Breast epithelium (tissue), 4 donors: ENCODE data around the gene TNNC2. TPM values are rescaled to one million over a fixed set of nuclear protein-coding genes. Genes with fewer than 3 reads are reported as not detected.

Experiments
- DNase-seq, 2 donors: peaks; one replicate each; pipeline ENCODE4 v3.0.0-alpha.2; 2019; ENCODE audit warnings: low spot score in 2 of 2
- H3K27ac ChIP-seq, 2 donors: fragments of 200-600 bp; sonication (generic) in 1 of 2; one replicate each; pipeline ENCODE4 v1.5.1; 2016 to 2019; ENCODE audit warnings: mild to moderate bottlenecking in 1 of 2
- H3K27me3 ChIP-seq, 2 donors: fragments of 200-600 bp; sonication (generic) in 1 of 2; one replicate each; pipeline versions ENCODE4 v1.5.1 to v1.6.0; 2017 to 2019; ENCODE audit warnings: control low read depth in 1 of 2, mild to moderate bottlenecking in 1 of 2
- H3K36me3 ChIP-seq: fragments of 200-600 bp; one replicate; pipeline ENCODE4 v1.5.1; 2019
- H3K4me1 ChIP-seq, 2 donors: fragments of 200-600 bp; sonication (generic); one replicate each; pipeline ENCODE4 v1.5.1; 2016 to 2019; ENCODE audit warnings: control low read depth in 1 of 2
- H3K4me3 ChIP-seq, 3 donors: fragments of 200-600 bp; sonication (generic); 1 replicate in 2 of 3; 2 replicates in 1 of 3; pipeline ENCODE4 v1.5.1; 2016 to 2019; ENCODE audit warnings: mild to moderate bottlenecking in 3 of 3, moderate library complexity in 2 of 3
- H3K9me3 ChIP-seq, 2 donors: fragments of 200-600 bp; sonication (generic) in 1 of 2; one replicate each; pipeline ENCODE4 v1.5.1; 2016 to 2019; ENCODE audit warnings: control low read depth in 1 of 2
- CTCF ChIP-seq, 3 donors: fragments of 450-650 bp; IDR thresholded peaks; one replicate each; pipeline ENCODE4 v1.5.1; 2016 to 2017; ENCODE audit warnings: antibody characterized with exemption in 3 of 3, mild to moderate bottlenecking in 3 of 3, moderate library complexity in 3 of 3
- POLR2A ChIP-seq: fragments of 450-650 bp; IDR thresholded peaks from one replicate; pipeline ENCODE4 v1.6.1; 2016; ENCODE audit warnings: antibody characterized with exemption, mild to moderate bottlenecking, moderate library complexity
- POLR2AphosphoS5 ChIP-seq, 3 donors: sonication (generic); formaldehyde crosslinking; IDR thresholded peaks; one replicate each; pipeline ENCODE4 v1.6.1; 2017; ENCODE audit warnings: antibody characterized with exemption in 3 of 3
- intact Hi-C: fragments of 100-400 bp; cut with DNase I; formaldehyde crosslinking; loops from one replicate; pipeline ENCODE4 v1.15.1; 2023; ENCODE audit warnings: low total_unique reads
- total RNA-seq, 3 donors: library from RNA; depleted of rRNA; stranded (reverse); fragments of >200 nt; gene quantifications; one replicate each; pipeline ENCODE4 v1.1.0, GENCODE V29; 2016

Gene TNNC2
- total RNA-seq, 3 donors from 2014 or later, result 2.0 to 4.8 (median 2.6) TPM

- no peak for TF ChIP-seq POLR2AphosphoS5 (IDR thresholded peaks at IDR 0.05)
- TF ChIP-seq CTCF (IDR thresholded peaks at IDR 0.05), result no peak
- TF ChIP-seq POLR2A, result no peak
- Histone ChIP-seq H3K27ac (no peak overlapping the region), H3K9me3 (no peaks in the 10 kb centered on the region), H3K4me3 (no peak overlapping the region), H3K27me3 (no peaks in the 10 kb centered on the region), H3K4me1 (peaks cover 0 to 5% of the 10 kb centered on the region in 2 donors), H3K36me3 (no peaks in the 10 kb centered on the region)
- no peak for DNase-seq
- intact Hi-C loops, result no loop called here
These were observed 23.1 kb upstream of the TNNC2 start for GRCh38 chr20:45850238-45850637.

GRCh38 chr20:45848969-45849582 lies 22.0 kb upstream of the TNNC2 start:
- TF ChIP-seq CTCF (IDR thresholded peaks at IDR 0.05) (no peak), POLR2A (no peak), POLR2AphosphoS5 (IDR thresholded peaks at IDR 0.05) (no peak)
- Histone ChIP-seq H3K4me3 (no peak overlapping the region), H3K9me3 (no peaks in the 10 kb centered on the region), H3K27ac (no peak overlapping the region), H3K27me3 (no peaks in the 10 kb centered on the region), H3K36me3 (no peaks in the 10 kb centered on the region), H3K4me1 (no peaks in the 10 kb centered on the region)
- intact Hi-C loops, result no loop called here
- no peak for DNase-seq

GRCh38 chr20:45848421-45848820 lies 21.3 kb upstream of the TNNC2 start:
- Histone ChIP-seq H3K27ac (no peak overlapping the region), H3K4me1 (no peaks in the 10 kb centered on the region), H3K4me3 (no peak overlapping the region), H3K9me3 (no peaks in the 10 kb centered on the region), H3K36me3 (no peaks in the 10 kb centered on the region), H3K27me3 (no peaks in the 10 kb centered on the region)
- intact Hi-C loops, result no loop called here
- TF ChIP-seq POLR2A (no peak), CTCF (IDR thresholded peaks at IDR 0.05) (no peak), POLR2AphosphoS5 (IDR thresholded peaks at IDR 0.05) (no peak)
- no peak for DNase-seq

GRCh38 chr20:45845452-45845851 lies 18.3 kb upstream of the TNNC2 start:
- H3K36me3 ChIP-seq, result no peaks in the 10 kb centered on the region
- no peaks in the 10 kb centered on the region for H3K27me3 ChIP-seq
- no peaks in the 10 kb centered on the region for H3K9me3 ChIP-seq
- H3K4me1 ChIP-seq, result no peaks in the 10 kb centered on the region
- H3K4me3 ChIP-seq, result no peak overlapping the region
- TF ChIP-seq CTCF (IDR thresholded peaks at IDR 0.05) (no peak), POLR2AphosphoS5 (IDR thresholded peaks at IDR 0.05) (no peak), POLR2A (no peak)
- H3K27ac ChIP-seq, result no peak overlapping the region
- intact Hi-C loops, result no loop called here
- DNase-seq, result no peak

- peaks cover 4% of the 10 kb centered on the region for H3K36me3 ChIP-seq
- no peak for DNase-seq
- no peaks in the 10 kb centered on the region for H3K27me3 ChIP-seq
- TF ChIP-seq CTCF (IDR thresholded peaks at IDR 0.05) (no peak), POLR2AphosphoS5 (IDR thresholded peaks at IDR 0.05) (no peak), POLR2A (no peak)
- no peak overlapping the region for H3K27ac ChIP-seq
- H3K4me1 ChIP-seq, result no peaks in the 10 kb centered on the region
- H3K4me3 ChIP-seq, result no peak overlapping the region
- no peaks in the 10 kb centered on the region for H3K9me3 ChIP-seq
- intact Hi-C loops, result no loop called here
These were observed 16.4 kb upstream of the TNNC2 start for GRCh38 chr20:45843506-45843905.
